Measurements from ENCODE around the gene SYT4.
A peak's percentile ranks its signal among the peaks of the same experiment; 100 is the strongest.

Gene SYT4

GRCh38 chr18:43271593-43272432, 5.5 kb downstream of the SYT4 start:
- no peaks in the 10 kb centered on the region for H3K9me3 ChIP-seq (ENCODE audit: severe bottlenecking)
- TF ChIP-seq CTCF (IDR thresholded peaks at IDR 0.05; ENCODE audit: low read depth, low read length): peak; percentile 36; the same call in 1 of the 2 replicates
- H3K36me3 ChIP-seq: peaks cover 20% of the 10 kb centered on the region
- no peak overlapping the region for H3K27ac ChIP-seq
- no peak overlapping the region for H3K4me3 ChIP-seq (ENCODE audit: low read depth, low read length)
- peak; percentile 17 for DNase-seq
- H3K27me3 ChIP-seq (ENCODE audit: insufficient read depth, low read depth, severe bottlenecking): no peaks in the 10 kb centered on the region

DNA sequence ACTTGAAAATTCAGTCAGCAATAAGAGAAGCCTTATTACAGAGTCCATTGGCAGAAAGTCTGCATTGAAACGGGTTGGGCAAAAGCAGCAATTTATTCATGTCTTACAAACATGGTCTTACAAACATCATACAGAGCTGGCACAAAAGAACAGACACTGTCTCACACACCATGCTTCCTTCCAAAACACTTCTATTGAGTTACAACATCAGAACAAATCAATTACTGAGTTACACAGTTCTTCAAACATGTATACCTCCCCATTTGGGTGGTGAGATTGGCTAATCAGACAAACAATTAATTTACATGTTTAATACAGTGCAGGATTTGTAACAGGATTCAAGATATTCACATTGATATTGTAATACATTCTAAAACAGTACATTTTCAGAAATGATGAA, 9.5 kb downstream of the SYT4 start:
- no peaks in the 10 kb centered on the region for H3K9me3 ChIP-seq (ENCODE audit: severe bottlenecking)
- H3K27ac ChIP-seq: no peak overlapping the region
- no peak for DNase-seq
- no peaks in the 10 kb centered on the region for H3K27me3 ChIP-seq (ENCODE audit: insufficient read depth, low read depth, severe bottlenecking)
- H3K4me3 ChIP-seq (ENCODE audit: low read depth, low read length): no peak overlapping the region
- TF ChIP-seq CTCF (IDR thresholded peaks at IDR 0.05; ENCODE audit: low read depth, low read length): no peak
- H3K36me3 ChIP-seq: peaks cover 20% of the 10 kb centered on the region

DNA sequence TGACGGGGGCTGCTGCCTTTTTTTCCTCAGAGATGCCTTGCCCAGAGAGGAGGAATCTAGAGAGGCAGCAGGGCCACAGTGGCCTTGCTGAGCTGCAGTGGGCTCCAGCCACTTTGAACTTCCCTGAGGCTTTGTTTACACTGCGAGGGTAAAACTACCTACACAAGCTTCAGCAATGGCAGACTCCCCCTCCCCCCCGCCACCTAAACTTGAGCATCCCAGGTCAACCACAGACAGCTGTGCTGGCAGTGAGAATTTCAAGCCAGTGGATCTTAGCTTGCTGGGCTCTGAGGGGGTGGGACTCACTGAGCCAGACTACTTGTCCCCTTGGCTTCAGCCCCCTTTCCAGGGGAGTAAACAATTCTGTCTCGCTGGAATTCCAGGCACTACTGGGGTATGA, 11.8 kb downstream of the SYT4 start:
- Histone ChIP-seq H3K27me3 (ENCODE audit: insufficient read depth, low read depth, severe bottlenecking) (no peaks in the 10 kb centered on the region), H3K4me3 (ENCODE audit: low read depth, low read length) (no peak overlapping the region), H3K9me3 (ENCODE audit: severe bottlenecking) (peaks cover 3% of the 10 kb centered on the region), H3K27ac (no peak overlapping the region), H3K36me3 (peaks cover 7% of the 10 kb centered on the region)
- no peak for TF ChIP-seq CTCF (IDR thresholded peaks at IDR 0.05; ENCODE audit: low read depth, low read length)
- no peak for DNase-seq

GRCh38 chr18:43248610-43249249, 28.6 kb downstream of the SYT4 start:
- DNase-seq: no peak
- no peaks in the 10 kb centered on the region for H3K27me3 ChIP-seq (ENCODE audit: insufficient read depth, low read depth, severe bottlenecking)
- H3K9me3 ChIP-seq (ENCODE audit: severe bottlenecking): no peaks in the 10 kb centered on the region
- no peaks in the 10 kb centered on the region for H3K36me3 ChIP-seq
- no peak overlapping the region for H3K27ac ChIP-seq
- TF ChIP-seq CTCF (IDR thresholded peaks at IDR 0.05; ENCODE audit: low read depth, low read length): no peak
- no peak overlapping the region for H3K4me3 ChIP-seq (ENCODE audit: low read depth, low read length)

DNA sequence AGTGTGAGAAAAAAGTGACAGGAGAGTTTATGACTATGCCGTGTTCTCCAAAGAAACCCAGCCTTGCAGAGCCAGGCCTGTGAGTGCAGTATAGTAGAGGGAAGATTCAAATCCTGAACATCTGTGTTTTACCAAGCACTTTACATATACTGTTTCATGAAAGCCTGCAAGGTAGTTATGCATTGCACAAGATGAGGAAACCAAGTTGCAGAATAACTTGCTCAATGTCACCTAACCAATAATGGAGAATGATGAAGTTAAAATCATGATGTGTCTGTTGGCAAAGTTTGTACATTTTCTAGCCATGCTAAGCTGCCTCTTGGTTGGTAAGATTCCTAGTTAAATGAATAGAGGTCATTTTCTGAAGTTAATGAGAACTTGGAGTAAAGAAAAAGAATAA, 29.3 kb downstream of the SYT4 start:
- Histone ChIP-seq H3K4me3 (ENCODE audit: low read depth, low read length) (no peak overlapping the region), H3K27ac (no peak overlapping the region), H3K36me3 (no peaks in the 10 kb centered on the region), H3K9me3 (ENCODE audit: severe bottlenecking) (no peaks in the 10 kb centered on the region), H3K27me3 (ENCODE audit: insufficient read depth, low read depth, severe bottlenecking) (no peaks in the 10 kb centered on the region)
- DNase-seq: no peak
- TF ChIP-seq CTCF (IDR thresholded peaks at IDR 0.05; ENCODE audit: low read depth, low read length): no peak
